NCI-H2029 treated with DMSO at 0.1 percent for 48 hours (cell line): ENCODE results near the gene EEF1A1.
"Not testable (repeated sequence)": the region's sequence is repeated elsewhere in the genome, so short reads cannot be mapped to it uniquely, and the experiment has no call there.

ENCODE experiments used
- DNase-seq: peaks from one replicate; lab custom pipeline; 2025; lab: John Stamatoyannopoulos, UW

EEF1A1 gene

GRCh38 chr6:73537677-73538076 lies 16.8 kb upstream of the EEF1A1 start:
- no peak for DNase-seq

DNA sequence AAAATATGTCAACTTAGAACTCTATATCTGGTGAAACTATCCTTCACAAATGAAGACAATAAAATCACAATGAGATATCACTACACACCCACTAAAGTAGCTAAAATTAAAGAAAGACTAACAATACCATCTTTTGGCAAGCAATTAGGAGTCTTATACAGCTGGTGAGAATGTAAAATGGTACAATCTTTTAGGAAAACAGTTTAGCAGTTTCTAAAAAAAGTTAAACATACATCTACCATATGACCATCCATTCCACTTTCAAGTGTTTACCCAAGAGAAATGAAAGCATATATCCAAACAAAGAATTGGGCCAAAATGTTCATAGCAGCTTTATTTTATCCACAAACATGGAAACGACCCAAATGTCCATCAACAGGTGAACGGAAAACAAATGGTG lies 13.8 kb upstream of the EEF1A1 start:
- DNase-seq = no peak

DNA sequence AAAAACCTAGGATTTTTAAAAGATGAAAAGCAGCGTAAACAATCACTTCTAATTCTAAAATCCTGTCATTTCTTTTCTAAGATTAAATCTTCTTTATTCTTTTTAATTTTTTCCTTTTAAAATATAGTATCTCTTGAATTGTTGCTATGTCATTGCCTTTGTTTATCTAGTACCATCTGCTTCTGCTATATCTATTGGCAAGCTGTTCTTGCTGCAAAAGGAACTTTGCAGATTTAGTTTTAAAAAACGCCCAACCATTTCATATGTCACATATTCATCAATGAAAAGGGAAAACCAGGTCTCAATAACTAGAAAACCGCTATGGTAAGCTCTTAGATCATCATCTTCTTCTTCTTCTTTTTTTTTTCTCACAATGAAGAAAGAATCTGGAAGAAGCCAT lies 11.5 kb upstream of the EEF1A1 start:
- DNase-seq = no peak

DNA sequence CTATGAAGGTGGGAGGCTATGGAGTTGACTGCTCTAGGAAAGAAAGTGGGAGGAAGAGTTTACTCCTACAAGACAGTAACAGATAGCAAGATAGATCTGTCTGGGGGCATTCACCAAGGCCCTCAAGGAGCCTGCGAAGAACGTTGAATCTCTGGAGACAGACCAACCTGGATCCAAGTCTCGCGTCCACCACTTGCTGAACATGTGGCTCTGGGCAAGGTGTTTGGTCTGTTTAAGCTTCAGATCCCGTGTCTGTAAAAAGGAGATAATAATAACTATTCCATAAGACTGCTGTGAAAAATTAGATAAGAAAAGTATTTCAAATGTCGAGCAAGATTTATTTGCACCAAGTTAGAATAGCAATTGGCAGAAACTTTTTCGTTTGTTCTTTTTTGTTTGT lies 8.1 kb upstream of the EEF1A1 start:
- DNase-seq = no peak

- no peak for DNase-seq
Observed at GRCh38 chr6:73525546-73526330, 4.9 kb upstream of the EEF1A1 start.

- peak; percentile 36 for DNase-seq
Observed at GRCh38 chr6:73523434-73524123, 2.7 kb upstream of the EEF1A1 start.

- peak; percentile 82 for DNase-seq
Observed at GRCh38 chr6:73521351-73521985, 636 bp upstream of the EEF1A1 start.

- no peak for DNase-seq
Observed at GRCh38 chr6:73519926-73520687, 725 bp downstream of the EEF1A1 start.

- DNase-seq = not testable (repeated sequence)
Observed at GRCh38 chr6:73518982-73519881, 1.6 kb downstream of the EEF1A1 start.

GRCh38 chr6:73518100-73518981 lies 2.5 kb downstream of the EEF1A1 start:
- peak; percentile 35 for DNase-seq

DNA sequence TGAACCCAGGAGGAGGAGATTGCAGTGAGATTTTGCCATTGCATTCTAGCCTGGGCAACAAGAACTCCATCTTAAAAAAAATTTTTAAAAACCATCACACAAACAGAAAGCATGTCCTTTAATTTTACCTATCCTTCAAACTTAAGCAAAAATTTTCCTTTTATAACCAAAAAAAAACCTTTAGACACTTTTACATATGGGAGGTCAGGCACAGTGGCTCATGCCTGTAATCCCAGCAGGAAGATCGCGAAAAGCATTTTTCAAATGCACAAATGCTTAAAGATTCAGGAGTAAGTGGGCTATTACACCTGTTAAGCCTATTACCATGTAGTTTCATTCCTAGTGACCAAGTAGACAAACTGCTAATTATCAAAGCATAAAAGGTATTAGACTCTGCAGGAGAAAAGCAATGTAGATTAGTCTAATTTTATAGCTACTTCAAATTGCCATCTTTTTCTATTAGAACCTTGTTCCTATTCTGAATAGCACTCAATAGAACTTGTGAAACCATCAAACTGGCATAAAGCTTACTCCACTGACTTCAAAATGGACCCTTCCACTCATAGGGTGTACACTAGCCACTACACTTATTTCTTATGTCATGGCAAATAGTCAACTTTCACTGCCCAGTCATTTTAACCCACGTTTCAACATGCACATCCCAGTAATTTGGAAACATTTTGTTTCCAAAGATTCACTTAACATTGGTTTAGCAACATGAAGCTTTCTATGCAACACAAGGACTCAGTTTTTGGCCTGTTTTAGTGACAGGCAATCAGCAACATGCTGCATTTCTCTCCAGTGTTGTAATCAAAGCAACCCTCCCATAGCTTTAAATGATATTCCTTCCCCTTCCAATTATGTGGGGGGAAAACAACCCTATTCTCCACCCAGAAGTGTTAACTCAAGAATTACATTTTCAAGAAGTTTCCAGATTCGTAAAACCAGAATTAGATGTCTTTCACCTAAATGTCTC lies 4.0 kb downstream of the EEF1A1 start:
- DNase-seq = no peak

DNA sequence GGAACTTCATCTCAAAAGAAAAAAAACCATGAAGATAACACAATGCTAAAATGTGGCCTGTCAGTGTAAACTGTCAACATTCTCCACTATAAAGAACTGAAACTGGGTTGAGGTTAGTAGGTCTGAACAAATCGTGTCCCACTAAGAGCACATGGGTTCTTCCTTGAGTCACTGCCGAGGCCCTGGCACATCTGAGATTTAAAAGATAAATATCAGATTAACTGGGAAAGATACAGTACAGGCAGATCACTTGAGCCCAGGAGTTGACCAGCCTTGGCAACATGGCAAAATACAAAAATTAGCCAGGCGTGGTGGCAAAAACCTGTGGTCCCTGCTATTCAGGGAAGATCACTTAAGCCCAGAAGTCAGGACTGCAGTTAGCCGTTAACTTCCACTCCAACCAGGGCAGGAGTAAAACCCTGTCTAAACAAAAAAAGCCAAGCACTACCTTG lies 5.6 kb downstream of the EEF1A1 start:
- DNase-seq = no peak

DNA sequence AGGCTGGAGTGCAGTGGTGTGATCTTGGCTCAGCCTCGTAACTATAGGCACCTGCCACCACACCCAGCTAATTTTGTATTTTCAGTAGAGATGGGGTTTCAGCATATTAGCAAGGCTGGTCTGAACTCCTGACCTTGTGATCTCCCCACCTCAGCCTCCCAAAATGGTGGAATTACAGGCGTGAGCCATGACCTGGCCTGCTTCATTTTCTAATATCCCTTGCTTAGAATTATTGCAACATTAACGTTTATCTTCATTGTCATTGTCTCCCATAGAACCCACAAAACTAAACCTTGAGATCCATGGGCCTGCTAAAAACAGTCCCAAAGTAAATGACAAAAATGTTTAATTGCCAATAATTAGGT lies 6.1 kb downstream of the EEF1A1 start:
- no peak for DNase-seq

DNA sequence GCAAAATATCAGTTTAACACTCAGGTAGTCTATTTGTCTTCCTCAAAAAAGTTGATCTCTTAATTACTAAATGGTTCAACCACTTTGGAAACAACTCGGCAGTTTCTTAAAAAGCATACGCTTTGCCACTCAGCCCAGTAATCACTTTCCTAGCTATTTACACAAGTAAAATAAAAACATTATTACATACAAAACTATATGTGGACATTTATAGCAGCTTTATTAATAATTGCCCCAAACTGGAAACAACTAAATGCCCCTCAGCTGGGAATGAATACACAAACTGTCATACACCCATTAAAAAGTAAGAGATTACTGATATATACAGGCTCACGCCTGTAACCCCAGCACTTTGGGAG lies 7.4 kb downstream of the EEF1A1 start:
- no peak for DNase-seq

- no peak for DNase-seq
Observed at GRCh38 chr6:73511796-73512195, 9.0 kb downstream of the EEF1A1 start.

DNA sequence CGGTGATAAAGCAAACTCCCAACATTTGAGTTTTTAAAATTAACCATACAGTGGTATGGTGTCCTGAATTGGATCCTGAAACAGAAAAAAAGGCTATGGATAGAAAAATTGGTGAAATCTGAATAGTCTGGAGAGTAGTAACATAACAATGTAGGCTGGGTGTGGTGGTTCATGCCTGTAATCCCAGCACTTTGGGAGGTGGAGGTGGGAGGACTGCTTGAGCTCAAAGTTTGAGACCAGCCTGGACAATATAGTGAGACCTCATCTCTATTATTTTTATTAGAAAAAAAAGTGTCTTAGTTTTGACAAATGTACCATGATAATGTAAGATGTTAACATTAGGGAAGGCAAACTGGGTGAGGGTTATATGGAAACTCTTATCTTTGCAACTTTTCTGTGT lies 11.0 kb downstream of the EEF1A1 start:
- no peak for DNase-seq

- no peak for DNase-seq
Observed at GRCh38 chr6:73508776-73509175, 12.1 kb downstream of the EEF1A1 start.

DNA sequence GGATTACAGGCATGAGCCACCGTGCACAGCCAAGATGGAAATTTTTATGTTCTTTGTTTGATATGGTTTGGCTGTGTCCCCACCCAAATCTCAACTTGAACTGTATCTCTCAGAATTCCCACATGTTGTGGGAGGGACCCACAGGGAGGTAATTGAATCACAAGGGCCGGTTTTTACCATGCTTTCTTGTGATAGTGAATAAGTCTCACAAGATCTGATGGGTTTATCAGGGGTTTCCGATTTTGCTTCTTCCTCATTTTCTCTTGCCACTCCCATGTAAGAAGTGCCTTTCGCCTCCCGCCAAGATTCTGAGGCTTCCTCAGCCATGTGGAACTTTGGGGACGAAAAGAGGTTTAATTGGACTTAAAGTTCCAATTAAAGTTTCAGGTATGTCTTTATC lies 14.6 kb downstream of the EEF1A1 start:
- no peak for DNase-seq

GRCh38 chr6:73505705-73506104 lies 15.1 kb downstream of the EEF1A1 start:
- DNase-seq = not testable (repeated sequence)
